AG09309 (cell line): ENCODE results near the gene MAP4K4.

ENCODE experiments used
- DNase-seq: peaks from one replicate; pipeline ENCODE4 v3.0.0-alpha.2; 2010; ENCODE audit warnings: low read depth
- H3K4me3 ChIP-seq: 2 replicates; pipeline ENCODE4 v1.5.1; 2011; ENCODE audit warnings: mild to moderate bottlenecking, low read depth, low read length, moderate library complexity; ENCODE audit not compliant: control insufficient read depth
- TF ChIP-seq, protein P1 (sequence below): IDR thresholded peaks from 2 replicates; pipeline ENCODE4 v1.5.1; 2011; ENCODE audit warnings: mild to moderate bottlenecking, low read depth, low read length, inconsistent platforms; ENCODE audit not compliant: insufficient read depth, control insufficient read depth; ENCODE audit errors: missing control alignments

MAP4K4 gene

DNA sequence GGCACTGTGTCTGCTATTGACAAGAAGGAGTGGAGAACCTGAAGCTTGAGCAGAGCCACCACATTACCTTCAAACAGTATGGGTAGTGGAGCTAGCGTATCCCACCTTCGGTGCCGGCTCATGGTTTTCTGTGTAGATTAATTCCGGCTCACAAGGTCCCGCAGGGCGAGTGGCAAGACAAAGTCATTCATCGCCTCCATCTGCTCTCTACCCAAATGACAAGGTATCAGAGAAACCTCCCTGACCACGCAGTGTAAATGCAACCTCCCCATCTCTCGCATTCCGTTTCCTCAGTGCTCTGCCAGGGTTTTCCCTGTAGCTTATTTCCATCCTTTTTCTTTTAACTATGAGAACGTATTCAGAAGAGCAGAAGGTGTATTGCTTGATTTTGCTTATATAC, 79.8 kb downstream of the MAP4K4 start:
- no peak for DNase-seq
- TF ChIP-seq, protein P1, sequence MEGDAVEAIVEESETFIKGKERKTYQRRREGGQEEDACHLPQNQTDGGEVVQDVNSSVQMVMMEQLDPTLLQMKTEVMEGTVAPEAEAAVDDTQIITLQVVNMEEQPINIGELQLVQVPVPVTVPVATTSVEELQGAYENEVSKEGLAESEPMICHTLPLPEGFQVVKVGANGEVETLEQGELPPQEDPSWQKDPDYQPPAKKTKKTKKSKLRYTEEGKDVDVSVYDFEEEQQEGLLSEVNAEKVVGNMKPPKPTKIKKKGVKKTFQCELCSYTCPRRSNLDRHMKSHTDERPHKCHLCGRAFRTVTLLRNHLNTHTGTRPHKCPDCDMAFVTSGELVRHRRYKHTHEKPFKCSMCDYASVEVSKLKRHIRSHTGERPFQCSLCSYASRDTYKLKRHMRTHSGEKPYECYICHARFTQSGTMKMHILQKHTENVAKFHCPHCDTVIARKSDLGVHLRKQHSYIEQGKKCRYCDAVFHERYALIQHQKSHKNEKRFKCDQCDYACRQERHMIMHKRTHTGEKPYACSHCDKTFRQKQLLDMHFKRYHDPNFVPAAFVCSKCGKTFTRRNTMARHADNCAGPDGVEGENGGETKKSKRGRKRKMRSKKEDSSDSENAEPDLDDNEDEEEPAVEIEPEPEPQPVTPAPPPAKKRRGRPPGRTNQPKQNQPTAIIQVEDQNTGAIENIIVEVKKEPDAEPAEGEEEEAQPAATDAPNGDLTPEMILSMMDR: no peak
- no peak overlapping the region for H3K4me3 ChIP-seq

DNA sequence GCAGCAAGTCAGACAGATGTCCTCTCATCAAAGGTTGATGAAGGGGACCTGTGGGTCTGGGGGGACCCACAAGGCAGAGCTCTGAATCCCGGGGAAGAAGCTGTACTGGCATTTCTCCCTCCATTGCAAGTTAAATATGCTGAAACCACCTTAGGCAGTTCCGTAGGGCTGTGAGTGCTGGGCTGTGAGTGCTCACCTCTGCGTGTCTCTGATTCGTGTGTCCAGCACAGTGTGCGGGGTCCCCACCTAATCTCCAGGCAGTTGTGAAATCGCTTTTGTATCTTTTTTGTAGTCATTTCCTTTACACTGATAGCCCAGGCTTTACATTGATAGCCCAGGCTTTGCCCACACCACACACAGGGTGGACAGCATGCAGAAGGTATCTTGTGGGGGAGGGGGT, 80.6 kb downstream of the MAP4K4 start:
- no peak for DNase-seq
- H3K4me3 ChIP-seq: no peak overlapping the region
- TF ChIP-seq, protein P1: no peak

DNA sequence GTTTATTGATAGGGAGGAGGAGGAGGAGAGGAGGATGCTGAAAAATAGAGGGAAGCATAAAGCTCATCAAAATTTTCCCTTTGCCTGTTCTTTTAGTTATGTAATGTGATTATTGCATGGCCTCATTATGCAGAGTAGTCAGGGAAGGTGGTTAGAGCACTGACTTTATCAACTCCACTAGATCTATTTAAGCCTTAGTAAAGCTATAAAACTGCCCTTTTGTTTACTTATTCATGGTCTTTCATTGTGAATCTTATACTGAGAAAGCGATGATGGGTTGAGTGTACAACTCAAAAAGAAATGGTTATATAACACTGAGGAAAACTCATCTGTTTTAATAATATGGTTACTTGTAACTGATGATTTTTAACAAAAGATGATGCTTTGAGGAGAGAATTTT, 81.7 kb downstream of the MAP4K4 start:
- no peak for DNase-seq
- TF ChIP-seq, protein P1: no peak
- H3K4me3 ChIP-seq: no peak overlapping the region

DNA sequence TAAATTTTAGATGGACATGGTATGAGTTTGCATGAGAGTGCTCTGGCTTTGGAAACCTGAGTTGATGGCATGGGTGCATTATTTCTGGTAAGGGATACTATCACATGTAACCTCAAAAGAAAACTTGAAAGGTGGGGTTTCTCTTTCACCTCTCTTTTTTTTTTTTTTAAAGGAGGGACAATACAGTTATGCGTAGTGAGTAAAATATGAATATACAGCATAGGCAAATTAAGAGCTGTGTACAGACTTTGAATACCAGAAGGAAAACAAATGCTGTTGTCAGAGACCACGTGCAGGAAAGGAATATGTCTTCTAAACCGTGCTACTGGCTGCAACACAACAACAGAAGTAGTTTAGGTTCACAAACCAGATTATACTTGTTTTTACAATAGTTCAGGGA, 82.1 kb downstream of the MAP4K4 start:
- no peak for DNase-seq
- TF ChIP-seq, protein P1: no peak
- no peak overlapping the region for H3K4me3 ChIP-seq

DNA sequence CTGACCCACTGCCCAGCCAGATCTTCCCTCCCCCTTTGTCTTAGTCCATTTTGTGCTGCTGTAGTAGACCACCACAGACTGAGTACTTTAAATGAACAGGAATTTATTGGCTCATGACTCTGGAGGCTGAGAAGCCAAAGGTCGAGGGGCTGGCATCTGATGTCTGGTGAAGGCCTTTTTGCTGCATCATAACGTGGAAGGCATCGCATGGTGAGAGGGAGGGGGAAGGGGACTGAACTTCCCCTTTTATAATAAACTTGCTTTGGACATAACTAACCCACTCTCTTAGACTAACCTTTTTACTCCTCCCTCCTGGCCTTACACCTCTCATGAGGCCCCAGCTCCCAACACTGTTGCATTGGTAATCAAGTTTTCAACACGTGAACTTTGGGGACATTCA, 83.8 kb downstream of the MAP4K4 start:
- H3K4me3 ChIP-seq: no peak overlapping the region
- no peak for DNase-seq
- TF ChIP-seq, protein P1: no peak

DNA sequence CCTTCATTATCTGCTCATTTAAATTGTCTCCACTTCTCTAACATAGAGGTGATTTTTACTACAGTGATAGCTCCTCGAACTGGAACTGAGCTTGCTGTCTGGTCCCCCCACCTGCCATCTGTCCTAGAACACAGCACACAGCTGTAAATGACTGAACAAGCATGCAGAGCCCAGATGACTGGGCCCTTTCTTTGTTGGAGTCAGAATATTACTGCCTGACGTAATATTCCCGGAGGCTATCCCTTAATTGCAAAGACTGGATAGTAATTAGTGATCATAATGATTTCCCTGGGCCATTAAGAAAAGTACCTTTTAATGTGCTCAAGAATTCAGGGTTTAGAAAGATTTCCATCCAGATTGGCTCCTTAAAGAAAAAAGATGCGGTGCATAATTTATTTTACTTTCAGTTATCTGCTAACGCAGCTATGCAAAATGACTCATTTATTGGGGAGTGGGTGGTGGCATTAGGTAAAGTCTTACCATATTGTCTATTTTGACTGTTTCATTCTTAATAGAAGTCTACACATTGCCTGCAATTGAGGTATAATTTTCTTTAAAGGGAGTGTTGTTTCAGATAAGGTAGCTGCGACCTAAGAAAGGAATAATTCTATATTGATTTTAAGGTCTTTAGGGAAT, 84.4 kb downstream of the MAP4K4 start:
- DNase-seq: no peak
- TF ChIP-seq, protein P1: no peak
- no peak overlapping the region for H3K4me3 ChIP-seq

DNA sequence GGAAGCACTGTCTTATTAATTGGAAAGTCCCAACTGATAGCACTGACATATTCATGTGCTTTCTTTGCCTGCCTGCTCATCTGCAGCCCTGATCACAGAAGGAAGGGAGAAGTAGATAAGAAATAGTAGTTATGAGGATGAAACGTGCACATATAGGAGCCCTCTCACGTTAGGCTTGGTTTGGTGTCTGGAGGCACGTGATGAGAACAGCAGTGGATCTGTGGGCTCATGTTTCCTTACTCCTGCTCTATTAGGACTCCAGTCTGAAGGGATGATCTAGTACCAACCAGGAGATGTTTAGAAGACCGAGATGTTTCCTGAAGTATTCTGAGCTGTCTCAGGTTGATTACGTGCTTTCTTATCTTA, 84.9 kb downstream of the MAP4K4 start:
- TF ChIP-seq, protein P1: no peak
- no peak for DNase-seq
- H3K4me3 ChIP-seq: no peak overlapping the region
